Cortex of kidney (tissue), 1 donor: ENCODE measurements around the gene WASHC2A.
"Not testable (repeated sequence)": the region's sequence is repeated elsewhere in the genome, so short reads cannot be mapped to it uniquely, and the experiment has no call there.

Source experiments
- DNase-seq: peaks from one replicate; lab custom pipeline; 2025; lab: John Stamatoyannopoulos, UW

The WASHC2A gene

GRCh38 chr10:50143512-50144174 is 75.9 kb downstream of the WASHC2A start:
- DNase-seq = not testable (repeated sequence)

DNA sequence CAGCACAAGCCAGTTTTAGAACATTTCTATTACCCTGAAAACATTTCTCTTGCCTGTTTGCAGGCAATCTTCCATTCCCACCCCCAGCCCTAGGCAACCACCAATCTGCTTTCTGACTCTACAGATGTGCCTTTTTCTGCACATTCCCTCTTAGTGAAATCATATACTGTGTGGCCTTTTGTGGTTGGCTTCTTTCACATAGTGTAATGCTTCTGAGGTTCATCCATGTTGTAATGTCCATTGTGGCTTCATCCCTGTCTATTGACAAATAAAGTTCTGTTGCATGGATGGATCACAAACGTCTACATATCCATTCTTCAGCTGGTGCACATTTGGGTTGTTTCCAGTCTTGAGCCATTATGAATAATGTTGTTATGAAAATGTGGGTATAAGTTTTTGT is 77.8 kb downstream of the WASHC2A start:
- DNase-seq = not testable (repeated sequence)

DNA sequence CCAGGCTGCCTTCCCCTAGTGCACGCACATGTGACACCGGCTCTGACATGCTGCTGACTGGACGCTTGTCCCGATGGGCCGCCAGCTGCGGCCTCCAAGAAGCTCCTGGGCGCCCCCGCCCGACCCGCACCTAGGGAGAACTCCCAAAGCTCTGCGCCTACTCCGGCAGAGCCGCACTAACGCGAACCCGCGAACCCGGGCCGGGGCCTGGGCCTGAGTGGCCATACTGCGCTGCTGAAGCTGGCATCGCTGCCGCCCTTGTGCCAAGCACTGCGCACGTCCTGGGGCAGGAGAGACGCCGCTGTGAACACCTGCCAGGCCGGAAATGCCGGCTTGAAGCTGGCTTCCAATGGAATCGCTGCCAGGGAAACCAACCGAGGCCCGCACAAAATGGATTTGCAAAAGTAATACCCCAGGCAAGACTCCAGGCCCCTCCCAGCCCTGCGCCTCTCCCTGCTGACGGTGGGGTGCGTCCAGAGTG is 85.1 kb downstream of the WASHC2A start:
- no peak for DNase-seq

DNA sequence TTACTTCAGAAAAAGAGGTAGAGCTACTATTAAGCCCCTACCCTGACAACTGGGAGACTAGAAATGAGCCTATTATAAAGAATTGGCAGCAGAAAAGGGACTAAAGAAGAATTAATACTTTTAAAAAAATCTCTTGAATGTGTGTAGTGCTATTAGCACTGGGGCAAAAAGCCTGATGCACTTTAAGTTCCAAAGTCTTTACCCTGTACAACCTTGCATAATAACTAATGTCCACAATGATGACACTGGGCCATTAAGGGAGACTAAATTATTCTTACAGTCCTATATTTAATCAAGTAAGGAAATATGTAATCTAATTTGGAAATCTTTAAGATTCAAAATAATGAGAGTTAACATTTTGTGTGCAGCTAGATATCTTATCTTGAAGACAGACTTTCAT is 90.1 kb downstream of the WASHC2A start:
- not testable (repeated sequence) for DNase-seq

DNA sequence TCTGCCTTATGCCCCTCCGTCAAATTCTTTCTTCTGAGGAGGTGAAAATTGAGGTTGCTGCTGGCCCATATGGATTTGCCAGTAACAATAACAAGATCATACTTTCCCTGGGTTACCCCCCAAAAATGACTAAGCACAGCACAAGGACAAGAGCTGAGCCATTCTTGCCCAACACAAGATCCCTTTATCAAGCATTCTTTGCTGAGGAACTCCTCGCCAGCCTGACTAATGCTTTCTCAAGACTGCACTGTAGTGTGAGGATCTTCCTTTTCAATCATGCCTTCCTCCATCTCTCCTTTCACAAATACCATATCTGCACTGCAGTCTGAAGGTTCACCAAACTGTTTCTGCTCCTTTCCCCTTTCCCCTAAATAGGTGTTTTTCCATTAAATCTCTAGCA is 92.1 kb downstream of the WASHC2A start:
- DNase-seq = not testable (repeated sequence)

DNA sequence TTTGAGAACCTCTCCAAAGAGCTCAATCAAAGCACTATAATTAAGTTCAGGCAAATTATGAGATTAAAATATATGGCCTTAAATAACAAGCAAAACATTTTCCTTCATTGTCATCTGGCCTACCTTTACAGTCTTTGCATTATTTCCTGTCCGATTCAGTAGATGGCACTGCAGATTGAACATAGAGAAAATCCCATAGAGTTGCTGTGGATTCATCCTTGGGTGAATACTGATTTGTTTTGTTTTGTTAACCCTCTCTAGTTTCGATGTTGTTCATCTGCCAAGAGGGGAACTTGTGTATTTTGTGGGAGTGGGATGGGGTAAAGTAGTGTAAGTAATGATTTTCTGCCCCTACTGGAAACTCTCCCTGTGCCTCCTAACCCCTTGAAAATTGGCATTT is 97.3 kb downstream of the WASHC2A start:
- not testable (repeated sequence) for DNase-seq

GRCh38 chr10:50167833-50168232 is 100.1 kb downstream of the WASHC2A start:
- not testable (repeated sequence) for DNase-seq

GRCh38 chr10:50169506-50169905 is 101.8 kb downstream of the WASHC2A start:
- DNase-seq = not testable (repeated sequence)

GRCh38 chr10:50174788-50175525 is 107.2 kb downstream of the WASHC2A start:
- DNase-seq = not testable (repeated sequence)
